Activated naive CD8-positive, alpha-beta T cell treated with anti-CD3 and anti-CD28 coated beads, Interleukin-2, amount 50 U/mL, for 24 hours (primary cell): Measurements from ENCODE around the gene KRTAP19-2.
"Not testable (repeated sequence)": the region's sequence is repeated elsewhere in the genome, so short reads cannot be mapped to it uniquely, and the experiment has no call there.

ENCODE experiments used
- ATAC-seq: fragments of 150-1000 bp; cut with Tn5 transposase; one replicate; pipeline ENCODE4 v1.10.0; 2021
- DNase-seq: peaks from one replicate; pipeline ENCODE4 v3.0.0; 2021
- H3K27ac Mint-ChIP-seq: one replicate; pipeline ENCODE4 v1.8.0; 2021; ENCODE audit warnings: mild to moderate bottlenecking, mixed read lengths
- H3K27me3 Mint-ChIP-seq: one replicate; pipeline ENCODE4 v1.8.0; 2021; ENCODE audit warnings: mixed read lengths
- H3K36me3 Mint-ChIP-seq: one replicate; pipeline ENCODE4 v1.8.0; 2021; ENCODE audit warnings: low read depth, mixed read lengths
- H3K4me1 Mint-ChIP-seq: one replicate; pipeline ENCODE4 v1.8.0; 2021; ENCODE audit warnings: mixed read lengths
- H3K4me3 Mint-ChIP-seq: one replicate; pipeline ENCODE4 v1.8.0; 2021; ENCODE audit warnings: mild to moderate bottlenecking, moderate library complexity, mixed read lengths
- H3K9me3 Mint-ChIP-seq: one replicate; pipeline ENCODE4 v1.8.0; 2021; ENCODE audit warnings: mixed read lengths

Gene KRTAP19-2, protein sequence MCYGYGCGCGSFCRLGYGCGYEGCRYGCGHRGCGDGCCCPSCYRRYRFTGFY

DNA sequence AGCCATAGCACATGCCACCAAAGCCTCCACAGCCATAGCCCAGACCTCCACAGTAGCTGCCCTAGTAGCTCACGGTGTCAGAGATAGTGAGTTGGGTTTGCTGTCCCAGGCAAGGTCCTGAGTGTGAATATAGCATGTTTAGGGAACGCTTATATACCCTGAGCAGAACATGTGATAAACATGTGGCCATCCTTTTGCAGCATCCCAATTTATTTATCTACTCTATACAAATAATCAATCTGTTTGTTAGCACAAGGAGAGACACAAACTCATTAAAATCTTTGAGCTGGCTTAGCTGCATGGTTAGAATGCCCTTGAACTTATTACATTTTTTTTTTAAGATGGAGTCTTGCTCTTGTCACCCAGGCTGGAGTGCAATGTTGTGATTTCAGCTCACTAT lies at the start of gene KRTAP19-2:
Gene KRTAP19-2, minus strand, starts transcription at position 101 of the 400 bp plus-strand sequence. Its CDS starts 88 bp downstream, at position 13.
- H3K27me3 Mint-ChIP-seq = no peaks in the 10 kb centered on the region
- peaks cover 23% of the 10 kb centered on the region for H3K9me3 Mint-ChIP-seq
- DNase-seq = no peak
- H3K27ac Mint-ChIP-seq = no peak within 1 kb of the TSS
- no peaks in the 10 kb centered on the region for H3K4me1 Mint-ChIP-seq
- H3K4me3 Mint-ChIP-seq = no peak within 1 kb of the TSS
- H3K36me3 Mint-ChIP-seq = no peaks in the 10 kb centered on the region
- ATAC-seq = no peak

DNA sequence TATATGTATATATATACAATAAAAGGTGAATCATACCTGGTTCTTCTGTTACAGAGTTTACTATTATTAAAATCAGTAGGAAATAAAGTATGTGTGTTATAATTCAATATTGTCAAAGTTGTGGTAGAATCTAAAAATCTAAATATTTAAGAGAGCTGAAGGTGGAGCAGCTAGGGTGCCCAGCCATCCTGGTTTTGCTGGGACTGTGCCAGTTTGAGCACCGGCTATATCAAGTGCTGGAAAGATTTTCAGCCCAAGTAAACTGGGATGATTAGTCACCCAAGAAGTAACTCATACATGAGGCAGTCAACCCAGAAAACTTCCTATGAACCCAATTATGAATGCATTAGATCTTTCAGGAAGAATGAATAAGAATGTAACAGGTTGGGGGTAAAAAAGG lies 31.6 kb upstream of the KRTAP19-2 start:
- Mint-ChIP-seq H3K27me3 (no peaks in the 10 kb centered on the region), H3K9me3 (peaks cover 4% of the 10 kb centered on the region), H3K4me1 (no peaks in the 10 kb centered on the region), H3K4me3 (no peak overlapping the region), H3K36me3 (no peaks in the 10 kb centered on the region), H3K27ac (no peak overlapping the region)
- no peak for ATAC-seq
- no peak for DNase-seq

DNA sequence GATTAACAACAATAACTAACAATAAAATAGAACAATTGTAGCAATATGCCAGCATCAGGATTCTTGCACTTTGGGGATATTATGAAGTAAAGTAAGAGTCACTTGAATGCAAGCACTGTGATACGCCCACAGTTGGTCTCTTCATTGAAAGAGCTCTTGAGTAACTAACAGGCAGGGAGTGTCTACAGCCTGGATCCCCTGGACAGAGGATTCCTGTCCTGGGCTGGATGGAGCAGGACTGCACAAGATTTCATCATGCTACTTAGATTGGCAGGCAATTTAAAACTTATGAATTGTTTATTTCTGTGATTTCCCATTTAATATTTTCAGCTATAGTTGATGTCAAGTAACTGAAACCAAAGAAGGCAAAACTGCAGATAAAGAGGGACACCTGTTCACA lies 28.4 kb upstream of the KRTAP19-2 start:
- DNase-seq = no peak
- H3K4me1 Mint-ChIP-seq = no peaks in the 10 kb centered on the region
- no peak for ATAC-seq
- H3K4me3 Mint-ChIP-seq = no peak overlapping the region
- H3K27me3 Mint-ChIP-seq = no peaks in the 10 kb centered on the region
- H3K36me3 Mint-ChIP-seq = no peaks in the 10 kb centered on the region
- peaks cover 4% of the 10 kb centered on the region for H3K9me3 Mint-ChIP-seq
- H3K27ac Mint-ChIP-seq = no peak overlapping the region

DNA sequence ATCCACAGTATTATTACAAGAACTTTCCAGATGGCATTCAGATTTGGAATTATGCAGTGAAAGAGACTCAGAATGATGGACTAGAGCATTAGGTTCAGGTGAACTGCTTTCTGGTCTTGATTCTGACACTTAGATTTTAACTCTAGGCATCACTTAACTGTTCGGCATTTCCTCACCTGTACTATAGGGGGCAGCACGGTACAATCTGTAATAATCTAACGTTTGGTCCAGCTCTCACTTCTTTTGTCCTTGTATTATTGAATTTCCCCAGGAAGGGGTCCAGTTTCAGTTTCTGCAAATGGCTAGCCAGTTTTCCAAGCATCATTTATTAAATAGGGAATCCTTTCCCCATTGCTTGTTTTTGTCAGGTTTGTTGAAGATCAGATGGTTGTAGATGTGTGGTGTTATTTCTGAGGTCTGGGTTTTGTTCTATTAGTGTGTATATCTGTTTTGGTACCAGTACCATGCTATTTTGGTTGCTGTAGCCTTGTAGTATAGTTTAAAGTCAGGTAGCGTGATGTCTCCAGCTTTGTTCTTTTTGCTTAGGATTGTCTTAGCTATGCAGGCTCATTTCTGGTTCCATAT lies 18.5 kb upstream of the KRTAP19-2 start:
- not testable (repeated sequence) for H3K4me3 Mint-ChIP-seq, ATAC-seq, H3K36me3 Mint-ChIP-seq, H3K27ac Mint-ChIP-seq, H3K9me3 Mint-ChIP-seq, H3K27me3 Mint-ChIP-seq, H3K4me1 Mint-ChIP-seq
- peak; percentile 1 for DNase-seq

DNA sequence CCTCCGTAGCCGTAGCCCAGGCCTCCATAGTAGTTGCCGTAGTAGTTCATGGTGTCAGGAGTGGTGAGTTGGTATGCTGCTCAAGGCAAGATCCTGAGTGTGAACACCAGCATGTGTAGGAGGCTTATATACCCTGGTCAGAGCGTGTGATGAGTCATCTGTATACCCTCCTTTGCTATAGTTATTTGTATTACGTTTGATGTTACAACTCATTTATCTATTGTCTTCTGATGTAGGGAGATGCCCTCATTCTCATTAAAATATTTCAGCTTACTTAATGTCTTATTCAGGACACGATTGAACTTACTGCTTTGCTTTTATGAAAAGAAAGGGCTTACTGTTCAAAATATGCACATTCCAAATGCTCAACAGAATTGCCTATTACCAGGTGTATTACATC lies 14.8 kb upstream of the KRTAP19-2 start, which contains the start of gene KRTAP19-5:
Gene KRTAP19-5, minus strand, starts transcription at position 101 of the 400 bp plus-strand sequence. Its CDS starts 51 bp downstream, at position 50.
- no peaks in the 10 kb centered on the region for H3K27me3 Mint-ChIP-seq
- DNase-seq (no peak), ATAC-seq (no peak)
- H3K36me3 Mint-ChIP-seq = no peaks in the 10 kb centered on the region
- no peak within 1 kb of the TSS for H3K27ac Mint-ChIP-seq
- H3K9me3 Mint-ChIP-seq = no peaks in the 10 kb centered on the region
- H3K4me3 Mint-ChIP-seq = no peak within 1 kb of the TSS
- H3K4me1 Mint-ChIP-seq = no peaks in the 10 kb centered on the region

DNA sequence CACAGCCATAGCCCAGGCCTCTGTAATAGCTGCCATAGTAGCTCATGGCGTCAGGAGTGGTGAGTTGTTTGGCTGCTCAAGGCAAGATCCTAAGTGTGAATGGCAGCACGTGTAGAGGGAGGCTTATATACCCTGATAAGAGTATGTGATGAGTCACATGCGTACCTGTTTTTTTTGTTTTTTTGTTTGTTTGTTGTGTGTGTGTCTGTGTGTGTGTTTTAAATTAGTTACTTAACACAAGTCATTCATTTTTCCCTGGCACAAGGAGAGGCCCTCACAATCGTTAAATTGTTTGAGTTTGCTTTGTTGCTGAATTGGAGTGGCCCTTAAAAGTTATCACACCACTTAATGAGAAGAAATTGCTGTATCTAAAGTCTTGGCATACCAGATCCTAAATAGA lies 9.8 kb upstream of the KRTAP19-2 start, which contains the start of gene KRTAP19-4:
Gene KRTAP19-4, minus strand, starts transcription at position 101 of the 400 bp plus-strand sequence. Its CDS starts 55 bp downstream, at position 46.
- Mint-ChIP-seq H3K4me3 (no peak within 1 kb of the TSS), H3K27ac (no peak within 1 kb of the TSS), H3K9me3 (no peaks in the 10 kb centered on the region), H3K27me3 (no peaks in the 10 kb centered on the region), H3K4me1 (no peaks in the 10 kb centered on the region), H3K36me3 (no peaks in the 10 kb centered on the region)
- no peak for ATAC-seq
- DNase-seq = no peak

DNA sequence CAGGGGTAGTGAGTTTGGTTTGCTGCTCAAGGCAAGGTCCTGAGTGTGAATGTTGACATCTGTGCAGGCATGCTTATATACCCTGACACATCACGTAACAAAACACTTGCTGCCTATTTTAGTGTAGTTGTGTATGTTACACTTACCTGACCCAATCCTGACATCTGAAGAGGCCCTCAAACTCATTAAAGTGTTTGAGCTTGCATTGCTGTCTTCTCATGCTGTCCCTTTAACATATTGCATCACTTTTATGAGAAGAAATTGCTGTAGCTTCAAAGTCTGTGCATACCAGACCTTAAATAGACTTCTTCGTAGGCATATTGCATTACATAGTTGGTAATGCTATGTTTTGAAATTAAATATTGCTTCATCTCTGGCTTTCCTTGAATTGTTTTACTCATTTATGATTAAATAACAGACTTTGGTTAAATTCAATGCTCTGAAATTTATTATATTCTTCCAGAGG lies 4.8 kb upstream of the KRTAP19-2 start, which contains the start of gene KRTAP19-3:
Gene KRTAP19-3, minus strand, starts transcription at position 51 of the 466 bp plus-strand sequence. CDS start 56 bp downstream, outside the sequence.
- ATAC-seq = no peak
- H3K36me3 Mint-ChIP-seq = no peaks in the 10 kb centered on the region

DNA sequence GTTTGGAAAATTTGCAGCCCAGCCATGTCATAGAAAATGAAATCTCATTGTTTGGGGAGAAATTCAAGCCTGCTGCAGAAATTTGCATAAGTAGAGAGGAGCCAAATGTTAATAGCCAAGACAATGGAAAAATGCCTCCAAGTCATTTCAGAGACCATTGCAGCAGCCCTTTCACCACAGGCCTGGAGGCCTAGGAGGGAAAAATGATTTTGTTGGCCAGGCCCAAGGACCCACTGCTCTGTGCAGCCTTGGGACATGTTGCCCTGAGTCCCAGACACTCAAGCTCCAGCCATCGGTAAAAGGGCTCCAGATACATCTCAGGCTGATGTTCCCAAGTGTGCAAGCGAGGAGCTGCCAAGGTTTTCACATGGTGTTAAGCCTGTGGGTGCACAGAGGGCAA lies 1.1 kb downstream of the KRTAP19-2 start:
- no peaks in the 10 kb centered on the region for H3K4me1 Mint-ChIP-seq
- H3K27me3 Mint-ChIP-seq = no peaks in the 10 kb centered on the region
- no peak overlapping the region for H3K27ac Mint-ChIP-seq

More for the DNA sequence above, 4.8 kb upstream of the KRTAP19-2 start, which contains the start of gene KRTAP19-3:
- H3K27ac Mint-ChIP-seq = no peak within 1 kb of the TSS
- no peak for DNase-seq
- H3K4me3 Mint-ChIP-seq = no peak within 1 kb of the TSS
- no peaks in the 10 kb centered on the region for H3K4me1 Mint-ChIP-seq
- peaks cover 7% of the 10 kb centered on the region for H3K9me3 Mint-ChIP-seq
- H3K27me3 Mint-ChIP-seq = no peaks in the 10 kb centered on the region

DNA sequence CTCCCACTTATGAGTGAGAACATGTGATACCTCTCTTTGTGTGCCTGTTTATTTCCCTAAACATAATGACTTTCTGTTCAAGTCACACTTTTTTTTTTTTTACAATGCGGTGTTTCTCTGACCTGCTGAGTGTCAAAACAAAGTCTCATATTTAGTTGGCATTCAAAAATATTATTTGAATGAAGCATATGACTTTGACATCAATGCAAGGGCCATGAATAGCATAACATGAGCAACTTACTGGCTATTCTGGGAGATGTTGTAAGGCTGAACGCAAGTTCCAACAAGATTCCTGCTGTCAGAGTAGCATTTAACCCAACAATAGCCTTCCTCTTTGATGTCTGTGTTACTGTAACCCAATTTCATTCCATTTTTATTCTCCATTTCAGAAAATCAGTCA lies 5.1 kb downstream of the KRTAP19-2 start:
- DNase-seq (no peak), ATAC-seq (no peak)
- Mint-ChIP-seq H3K27ac (no peak overlapping the region), H3K9me3 (peaks cover 18% of the 10 kb centered on the region), H3K36me3 (no peaks in the 10 kb centered on the region), H3K4me1 (no peaks in the 10 kb centered on the region), H3K4me3 (no peak overlapping the region), H3K27me3 (no peaks in the 10 kb centered on the region)

More for the DNA sequence above, 1.1 kb downstream of the KRTAP19-2 start:
- ATAC-seq (no peak), DNase-seq (no peak)
- peaks cover 23% of the 10 kb centered on the region for H3K9me3 Mint-ChIP-seq
- H3K4me3 Mint-ChIP-seq = no peak overlapping the region
- no peaks in the 10 kb centered on the region for H3K36me3 Mint-ChIP-seq

DNA sequence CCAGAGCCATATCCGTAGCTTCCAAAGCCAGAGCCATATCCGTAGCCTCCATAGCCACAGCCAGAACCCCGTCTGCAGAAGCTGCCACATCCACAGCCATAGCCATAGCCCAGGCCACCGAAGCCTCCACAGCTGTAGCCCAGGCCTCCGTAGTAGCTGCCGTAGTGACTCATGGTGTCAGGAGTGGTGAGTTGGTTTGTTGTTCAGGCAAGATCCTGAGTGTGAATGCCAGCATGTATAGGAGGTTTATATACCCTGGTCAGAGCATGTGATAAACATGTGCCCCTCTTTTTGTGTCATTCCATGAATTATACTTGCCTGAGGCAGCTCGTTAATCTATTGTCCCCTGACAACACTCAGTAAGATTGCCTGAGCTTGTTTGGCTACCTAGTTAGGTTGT lies 7.1 kb downstream of the KRTAP19-2 start, which contains the start of gene KRTAP19-1:
Gene KRTAP19-1, minus strand, starts transcription at position 223 of the 400 bp plus-strand sequence. Its CDS starts 50 bp downstream, at position 173.
- no peaks in the 10 kb centered on the region for H3K27me3 Mint-ChIP-seq
- no peak within 1 kb of the TSS for H3K27ac Mint-ChIP-seq
- peaks cover 3% of the 10 kb centered on the region for H3K9me3 Mint-ChIP-seq
- no peak within 1 kb of the TSS for H3K4me3 Mint-ChIP-seq
- no peak for DNase-seq
- no peaks in the 10 kb centered on the region for H3K4me1 Mint-ChIP-seq
- H3K36me3 Mint-ChIP-seq = no peaks in the 10 kb centered on the region
- ATAC-seq = no peak

DNA sequence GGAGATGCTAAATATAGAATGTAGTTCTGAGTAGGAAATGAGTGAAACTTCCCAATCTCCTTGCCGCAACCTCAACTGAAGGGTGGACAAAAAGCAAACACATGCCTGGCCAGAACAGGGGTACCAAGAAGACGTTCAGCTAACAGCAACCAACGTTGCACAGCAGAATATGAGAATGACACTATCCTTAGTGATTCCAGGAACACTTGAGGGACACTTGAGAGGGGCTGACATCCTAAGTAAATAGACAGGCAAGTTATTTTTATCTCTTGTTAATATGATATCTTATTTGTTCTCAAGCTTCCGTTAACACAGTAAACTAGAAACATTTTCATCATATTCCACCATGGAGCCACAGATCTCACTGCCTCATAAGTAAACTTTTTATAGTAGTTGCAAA lies 8.0 kb downstream of the KRTAP19-2 start:
- Mint-ChIP-seq H3K27me3 (no peaks in the 10 kb centered on the region), H3K9me3 (no peaks in the 10 kb centered on the region), H3K36me3 (no peaks in the 10 kb centered on the region), H3K4me1 (no peaks in the 10 kb centered on the region), H3K27ac (no peak overlapping the region), H3K4me3 (no peak overlapping the region)
- ATAC-seq = no peak
- no peak for DNase-seq

DNA sequence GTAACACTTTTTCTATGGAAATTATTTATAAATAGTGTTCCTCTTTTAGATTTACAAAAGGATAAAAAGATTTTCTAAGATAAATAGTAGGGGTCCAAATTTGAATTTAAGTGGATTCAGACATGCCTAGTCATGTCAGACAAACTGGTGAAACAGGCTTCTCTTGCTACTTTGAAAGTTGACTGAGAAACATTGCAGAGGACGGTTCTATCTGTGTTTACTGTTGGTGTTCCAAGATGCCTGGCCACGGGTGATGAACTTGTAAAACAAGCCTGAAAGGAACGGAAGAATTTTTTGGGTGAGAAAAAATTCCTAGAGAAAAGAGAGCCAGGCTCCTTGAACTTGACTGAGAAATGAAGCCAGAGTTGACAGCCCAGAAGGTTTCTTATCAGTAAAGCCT lies 9.2 kb downstream of the KRTAP19-2 start:
- Mint-ChIP-seq H3K36me3 (no peaks in the 10 kb centered on the region), H3K4me3 (no peak overlapping the region), H3K27me3 (no peaks in the 10 kb centered on the region), H3K4me1 (no peaks in the 10 kb centered on the region), H3K27ac (no peak overlapping the region), H3K9me3 (no peaks in the 10 kb centered on the region)
- no peak for ATAC-seq
- DNase-seq = no peak

DNA sequence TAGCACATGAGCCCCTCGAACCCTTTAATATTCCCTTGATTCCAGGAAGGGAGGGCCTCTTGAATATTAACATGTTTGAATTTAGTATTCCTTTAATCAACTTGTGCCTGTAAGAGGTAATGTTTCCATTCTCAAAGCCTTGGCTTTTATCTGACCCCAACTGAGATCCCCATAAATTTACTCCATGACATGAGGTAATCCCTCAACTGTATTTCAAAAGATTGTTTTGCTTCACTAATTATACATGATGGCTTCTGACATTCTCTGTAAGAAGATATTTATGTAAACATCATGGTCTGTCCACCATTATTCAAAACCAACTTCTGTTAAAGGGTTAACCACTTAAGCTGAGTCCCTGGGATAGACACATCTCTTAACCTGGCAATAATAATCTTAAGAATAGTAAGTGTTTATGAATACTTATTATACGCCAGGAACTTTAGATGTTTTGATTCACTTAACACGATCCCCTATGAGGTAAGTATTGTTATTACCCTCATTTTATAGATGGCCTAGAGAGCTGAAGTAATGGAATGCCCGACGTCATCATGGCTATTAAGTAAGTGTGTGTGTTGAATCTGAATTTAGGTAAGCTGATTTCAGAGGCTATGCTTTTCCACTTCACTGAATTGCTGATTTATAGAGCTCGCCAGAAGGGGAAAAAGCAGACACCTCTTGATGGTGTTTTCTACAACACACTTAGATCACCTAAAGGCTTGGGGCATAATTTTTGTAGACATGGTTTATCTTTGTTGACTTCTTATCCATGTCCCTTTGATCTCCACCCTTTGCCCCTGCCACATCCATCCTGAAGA lies 18.1 kb downstream of the KRTAP19-2 start:
- H3K4me1 Mint-ChIP-seq = no peaks in the 10 kb centered on the region
- peaks cover 3% of the 10 kb centered on the region for H3K9me3 Mint-ChIP-seq
- no peak overlapping the region for H3K4me3 Mint-ChIP-seq
- no peaks in the 10 kb centered on the region for H3K36me3 Mint-ChIP-seq
- H3K27ac Mint-ChIP-seq = no peak overlapping the region
- DNase-seq (no peak), ATAC-seq (no peak)
- H3K27me3 Mint-ChIP-seq = peaks cover 5% of the 10 kb centered on the region

DNA sequence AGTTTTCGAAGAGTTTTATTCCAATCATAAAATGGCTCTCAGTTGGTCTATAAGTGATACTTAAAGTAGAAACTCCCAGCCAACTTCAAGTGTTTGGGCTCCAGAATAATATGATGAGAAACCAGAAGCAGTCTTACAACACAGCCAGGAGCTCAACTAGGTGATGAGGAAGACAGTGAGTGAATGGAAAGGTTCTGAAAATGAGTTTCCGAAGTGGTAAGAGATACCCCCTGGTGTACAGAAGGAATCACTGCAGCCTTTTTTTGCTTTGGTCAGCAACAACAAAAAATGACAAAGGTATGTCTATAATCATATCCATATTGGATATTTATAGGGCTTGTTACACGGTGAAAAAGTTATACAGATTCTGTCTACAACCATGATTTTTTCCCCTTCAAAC lies 23.5 kb downstream of the KRTAP19-2 start:
- Mint-ChIP-seq H3K36me3 (no peaks in the 10 kb centered on the region), H3K9me3 (peaks cover 5% of the 10 kb centered on the region), H3K27me3 (peaks cover 9% of the 10 kb centered on the region), H3K27ac (no peak overlapping the region), H3K4me3 (no peak overlapping the region), H3K4me1 (no peaks in the 10 kb centered on the region)
- ATAC-seq (no peak), DNase-seq (no peak)

DNA sequence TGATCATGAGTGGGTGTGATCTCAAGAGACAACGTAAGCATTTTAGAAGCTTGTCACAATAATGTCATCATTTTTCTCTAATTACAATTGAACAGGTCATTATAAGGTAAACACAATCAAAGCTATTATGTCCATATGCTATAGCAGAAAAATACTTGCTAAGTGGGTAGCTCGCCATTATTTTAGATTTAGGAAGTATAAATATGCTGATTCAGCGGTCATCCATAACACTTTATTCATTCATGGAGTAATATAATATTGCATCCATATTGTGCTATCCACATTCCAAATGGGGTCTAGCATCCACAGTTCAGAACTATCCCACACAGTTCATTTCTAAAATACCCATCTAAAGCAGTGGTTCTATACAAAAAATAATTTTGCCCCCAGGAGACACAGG lies 38.7 kb downstream of the KRTAP19-2 start:
- Mint-ChIP-seq H3K27ac (no peak overlapping the region), H3K4me1 (no peaks in the 10 kb centered on the region), H3K27me3 (peaks cover 4% of the 10 kb centered on the region), H3K4me3 (no peak overlapping the region), H3K9me3 (no peaks in the 10 kb centered on the region), H3K36me3 (no peaks in the 10 kb centered on the region)
- ATAC-seq = no peak
- no peak for DNase-seq
